Daoy (cell line): ENCODE measurements around the gene TAF3. TPM values are rescaled to one million over a fixed set of nuclear protein-coding genes. Genes with fewer than 3 reads are reported as not detected.
A peak's percentile ranks its signal among the peaks of the same experiment; 100 is the strongest.

Source experiments
- DNase-seq: peaks from one replicate; pipeline ENCODE4 v3.0.0-alpha.2; 2015; ENCODE audit warnings: low read depth
- total RNA-seq: library from RNA; depleted of rRNA; stranded (reverse); fragments of >200 nt; shearing (Covaris generic); gene quantifications from 2 replicates; pipeline ENCODE4 v1.2.3, GENCODE V29; 2014; rRNA removed

TAF3 gene
- total RNA-seq, 1 experiment from 2014 or later = 2.1 TPM

DNA sequence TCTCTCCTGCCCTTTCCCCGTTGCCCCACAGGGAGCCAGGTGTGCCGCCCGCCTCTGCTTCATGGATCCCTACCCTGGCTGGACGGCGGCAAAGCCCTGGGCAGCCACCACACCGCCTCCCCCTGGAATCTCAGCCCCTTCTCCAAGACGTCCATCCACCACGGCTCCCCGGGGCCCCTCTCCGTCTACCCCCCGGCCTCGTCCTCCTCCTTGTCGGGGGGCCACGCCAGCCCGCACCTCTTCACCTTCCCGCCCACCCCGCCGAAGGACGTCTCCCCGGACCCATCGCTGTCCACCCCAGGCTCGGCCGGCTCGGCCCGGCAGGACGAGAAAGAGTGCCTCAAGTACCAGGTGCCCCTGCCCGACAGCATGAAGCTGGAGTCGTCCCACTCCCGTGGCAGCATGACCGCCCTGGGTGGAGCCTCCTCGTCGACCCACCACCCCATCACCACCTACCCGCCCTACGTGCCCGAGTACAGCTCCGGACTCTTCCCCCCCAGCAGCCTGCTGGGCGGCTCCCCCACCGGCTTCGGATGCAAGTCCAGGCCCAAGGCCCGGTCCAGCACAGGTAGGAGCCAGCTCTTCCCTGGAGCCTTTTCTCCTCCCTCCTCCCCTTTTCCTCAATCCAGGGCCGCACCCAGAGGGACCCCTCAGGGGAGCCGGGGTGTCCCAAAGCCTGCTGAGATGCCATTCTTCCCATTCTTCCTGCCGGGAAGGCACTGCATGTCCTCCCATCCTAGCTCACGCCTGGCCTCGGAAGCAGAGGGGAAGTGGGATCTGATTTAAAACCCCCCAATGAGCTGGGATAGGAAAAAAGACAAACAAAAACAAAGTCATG lies 240.2 kb downstream of the TAF3 start:
- DNase-seq = no peak

GRCh38 chr10:8059191-8059936 lies 241.1 kb downstream of the TAF3 start:
- no peak for DNase-seq

DNA sequence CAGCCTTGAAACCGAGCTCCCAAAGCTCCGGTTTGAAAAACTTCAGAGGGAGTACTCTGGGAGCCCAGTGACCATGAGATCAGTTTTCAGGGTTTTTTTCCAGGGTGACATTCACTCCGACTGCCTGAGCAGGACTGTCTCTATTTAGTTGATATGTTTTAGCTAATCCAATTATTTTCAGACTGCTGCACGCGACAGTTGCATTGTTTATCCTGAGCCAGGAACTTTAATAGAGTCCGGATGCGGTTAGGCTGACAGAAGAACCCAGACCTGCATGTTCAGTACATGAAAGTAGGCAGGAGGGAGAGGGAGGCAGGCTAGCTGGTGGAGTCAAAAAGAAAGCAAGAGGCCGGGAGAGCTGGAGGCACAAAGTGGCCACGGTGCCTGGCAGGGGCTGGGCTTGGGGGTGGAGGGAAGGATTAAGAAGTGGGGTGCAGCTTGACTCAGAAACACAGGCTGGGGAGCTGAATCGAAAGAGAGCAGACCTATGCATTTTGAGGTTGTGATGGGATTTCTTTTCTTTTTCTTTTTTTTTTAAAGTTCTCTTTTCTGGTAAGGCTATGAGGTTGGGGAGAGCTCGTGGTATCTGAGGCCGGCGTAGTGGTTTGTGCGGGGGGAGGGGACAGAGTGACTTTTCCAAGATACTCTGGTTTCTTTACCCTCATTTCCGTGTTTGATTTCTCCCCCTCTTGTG lies 241.9 kb downstream of the TAF3 start:
- DNase-seq = peak; percentile 62

- no peak for DNase-seq
Measured at GRCh38 chr10:8060704-8061121, 242.4 kb downstream of the TAF3 start.

GRCh38 chr10:8061274-8062211 lies 243.2 kb downstream of the TAF3 start:
- peak; percentile 49 for DNase-seq

- DNase-seq = no peak
Measured at GRCh38 chr10:8063128-8063908, 245.0 kb downstream of the TAF3 start.

GRCh38 chr10:8063935-8064334 lies 245.6 kb downstream of the TAF3 start:
- DNase-seq = no peak

DNA sequence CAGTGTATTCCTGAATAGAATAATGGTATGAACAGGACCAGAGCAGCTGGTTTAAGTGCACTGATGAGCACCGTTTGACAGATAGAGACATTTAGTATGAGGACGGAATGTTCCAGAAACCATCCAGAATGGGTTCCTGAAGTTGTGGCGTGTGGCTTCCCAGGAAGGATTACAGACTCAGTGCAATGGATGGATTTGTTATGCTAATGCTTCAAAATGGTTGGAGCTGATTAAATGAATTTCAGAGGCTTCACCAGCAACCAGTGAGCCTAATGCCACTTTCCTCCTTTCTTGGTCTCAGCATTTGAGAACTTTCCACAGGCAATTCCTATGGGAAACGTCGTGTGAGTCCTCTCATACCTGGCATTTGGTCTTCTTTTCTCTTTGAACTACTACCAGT lies 246.1 kb downstream of the TAF3 start:
- no peak for DNase-seq

GRCh38 chr10:8065651-8066050 lies 247.3 kb downstream of the TAF3 start:
- DNase-seq = no peak

DNA sequence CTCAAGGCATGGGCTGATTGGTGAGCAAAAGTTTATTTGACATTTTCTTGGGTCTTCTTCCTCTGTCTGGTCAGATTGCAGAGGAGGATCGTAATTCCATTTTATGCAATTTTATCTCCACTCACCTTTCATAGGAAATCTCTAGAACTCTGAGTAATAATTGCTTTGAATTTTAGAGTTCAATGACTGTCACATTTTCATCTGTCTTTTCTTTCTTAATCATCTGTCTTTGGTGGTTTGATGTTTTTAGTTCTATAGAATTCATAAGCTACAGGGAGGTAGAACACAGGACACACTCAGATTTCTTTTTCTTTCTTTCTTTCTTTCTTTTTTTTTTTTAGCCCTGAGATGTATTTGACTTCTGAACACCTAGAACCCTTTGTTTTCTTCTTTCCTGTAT lies 247.8 kb downstream of the TAF3 start:
- no peak for DNase-seq

Other genes with a start within 250 kb of the TAF3 start
- gene ITIH5, start 151.5 kb upstream of the TAF3 start, total RNA-seq = 0.06 TPM in 1 of 2 replicates, not detected in the other
- gene ITIH2, start 115.2 kb upstream of the TAF3 start, total RNA-seq = not detected in 2 replicates
- 15.7 and 16.6 TPM in 2 replicates for gene KIN, start 30.5 kb upstream of the TAF3 start, total RNA-seq
- 338 and 346 TPM in 2 replicates for gene ATP5F1C, start 30.3 kb upstream of the TAF3 start, total RNA-seq
- 0.51 and 1.4 TPM in 2 replicates for gene GATA3, start 236.2 kb downstream of the TAF3 start, total RNA-seq